ENCODE results near the gene PROS1.

The PROS1 gene

DNA sequence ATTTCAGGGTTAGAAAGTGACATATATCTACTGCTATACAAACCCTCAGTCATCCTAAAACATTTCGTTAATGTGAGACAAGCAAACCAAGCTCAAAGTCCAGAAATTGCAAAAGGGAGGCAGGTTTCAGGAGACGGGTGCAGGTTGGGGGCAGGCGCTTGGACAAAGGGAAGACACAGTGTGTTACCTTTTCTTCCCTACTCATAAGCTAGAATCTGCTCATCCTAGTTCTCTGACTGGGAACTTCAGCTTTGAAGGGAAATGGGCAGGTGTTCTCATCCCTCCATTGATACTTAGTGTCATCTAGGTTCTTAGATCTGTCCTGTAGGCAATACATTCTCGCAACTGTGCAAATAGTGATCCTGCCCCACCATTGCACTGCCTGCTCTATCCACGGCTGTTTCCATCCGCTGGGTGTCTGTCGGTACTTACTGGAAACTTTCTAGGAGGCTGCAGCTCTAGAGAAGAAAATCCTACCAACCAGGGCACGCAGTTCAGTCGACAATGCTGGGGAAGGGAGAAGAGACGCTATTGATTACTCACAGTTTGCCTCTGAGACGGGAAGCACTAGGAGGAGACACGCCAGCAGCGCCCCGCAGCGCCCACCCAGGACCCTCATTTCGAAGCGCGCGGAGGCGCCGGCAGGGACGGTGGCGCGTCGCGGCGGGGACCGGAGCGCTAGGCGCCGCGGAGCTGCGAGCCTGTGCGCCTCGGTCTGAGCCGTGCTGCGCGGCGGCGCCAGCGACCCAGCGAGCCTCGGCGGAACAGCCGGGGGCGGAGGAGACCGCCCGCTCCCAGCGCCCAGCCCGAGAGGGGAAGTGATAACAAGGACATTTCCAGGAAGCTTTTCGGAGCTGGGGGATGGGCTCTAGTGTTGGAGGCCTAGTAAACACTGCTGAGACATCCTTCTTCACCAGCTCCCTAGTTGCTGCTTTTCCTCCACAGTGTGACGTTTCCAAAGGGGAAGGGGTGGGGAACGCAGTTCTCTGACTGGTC lies at the start of gene PROS1:
PROS1 (minus strand) TSS at position 766 of the 996 bp plus-strand sequence; CDS start at position 619, 147 bp downstream.
- Mint-ChIP-seq H3K4me1 (ENCODE audit: low read depth) (peaks cover 11% of the 10 kb centered on the region), H3K36me3 (no peaks in the 10 kb centered on the region), H3K27me3 (peaks cover 6% of the 10 kb centered on the region), H3K4me3 (peak within 1 kb of the TSS; percentile 84), H3K9me3 (ENCODE audit: low read depth) (no peaks in the 10 kb centered on the region), H3K27ac (no peak within 1 kb of the TSS)

- Mint-ChIP-seq H3K36me3 (no peaks in the 10 kb centered on the region), H3K4me1 (ENCODE audit: low read depth) (no peaks in the 10 kb centered on the region)
Measured at GRCh38 chr3:94020293-94020692, 46.6 kb upstream of the PROS1 start.

DNA sequence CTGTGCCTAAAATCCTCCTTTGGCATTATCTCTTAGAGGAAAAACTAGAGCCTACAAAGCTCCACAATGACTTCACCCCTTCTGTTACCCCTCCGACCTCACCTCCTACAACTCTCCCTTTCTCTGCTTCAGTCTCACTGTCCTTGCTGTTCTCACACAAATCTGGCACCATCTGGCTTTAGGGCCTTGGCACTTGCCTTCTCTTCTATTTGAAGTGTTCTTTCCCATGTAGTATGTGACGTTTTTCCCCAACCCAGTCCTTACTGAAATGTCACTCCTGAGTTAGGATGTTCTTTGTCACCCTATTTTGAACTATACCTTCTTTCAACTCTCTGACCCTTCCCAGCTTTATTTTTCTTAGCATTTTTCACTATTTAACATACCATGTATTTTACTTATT lies 46.0 kb upstream of the PROS1 start:
- Mint-ChIP-seq H3K4me3 (no peak overlapping the region), H3K36me3 (peaks cover 5% of the 10 kb centered on the region), H3K9me3 (ENCODE audit: low read depth) (no peaks in the 10 kb centered on the region), H3K4me1 (ENCODE audit: low read depth) (peaks cover 6% of the 10 kb centered on the region), H3K27me3 (no peaks in the 10 kb centered on the region), H3K27ac (no peak overlapping the region)

More at GRCh38 chr3:94020293-94020692, 46.6 kb upstream of the PROS1 start:
- Mint-ChIP-seq H3K4me3 (no peak overlapping the region), H3K27me3 (no peaks in the 10 kb centered on the region), H3K9me3 (ENCODE audit: low read depth) (no peaks in the 10 kb centered on the region), H3K27ac (no peak overlapping the region)

DNA sequence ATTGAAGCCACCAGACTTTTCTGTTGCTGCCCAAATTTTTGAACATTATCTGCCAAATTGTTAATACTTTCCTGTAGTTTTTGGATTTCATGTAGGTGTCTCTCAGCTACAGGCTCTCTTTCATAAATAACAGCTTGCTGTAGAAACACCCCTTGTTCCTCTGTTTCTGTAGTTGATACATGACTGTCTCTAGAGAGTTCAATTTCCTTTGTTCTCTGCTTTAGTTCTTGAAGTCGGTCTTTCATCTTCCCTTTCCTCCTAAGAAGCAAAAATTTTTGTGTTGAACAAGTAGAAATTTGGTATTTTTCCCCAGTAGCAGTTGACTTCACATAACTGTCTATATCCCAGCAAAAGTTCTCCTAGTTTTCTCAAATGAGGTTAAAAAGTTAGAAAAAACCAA lies 41.3 kb upstream of the PROS1 start:
- Mint-ChIP-seq H3K27ac (no peak overlapping the region), H3K4me1 (ENCODE audit: low read depth) (peaks cover 28% of the 10 kb centered on the region), H3K4me3 (no peak overlapping the region), H3K9me3 (ENCODE audit: low read depth) (no peaks in the 10 kb centered on the region), H3K36me3 (peaks cover 11% of the 10 kb centered on the region), H3K27me3 (no peaks in the 10 kb centered on the region)

- Mint-ChIP-seq H3K9me3 (ENCODE audit: low read depth) (no peaks in the 10 kb centered on the region), H3K27ac (peak overlapping the region; percentile 47), H3K36me3 (peaks cover 14% of the 10 kb centered on the region), H3K4me1 (ENCODE audit: low read depth) (peaks cover 28% of the 10 kb centered on the region), H3K27me3 (no peaks in the 10 kb centered on the region), H3K4me3 (peak overlapping the region; percentile 4)
Measured at GRCh38 chr3:94012185-94012584, 38.5 kb upstream of the PROS1 start.

DNA sequence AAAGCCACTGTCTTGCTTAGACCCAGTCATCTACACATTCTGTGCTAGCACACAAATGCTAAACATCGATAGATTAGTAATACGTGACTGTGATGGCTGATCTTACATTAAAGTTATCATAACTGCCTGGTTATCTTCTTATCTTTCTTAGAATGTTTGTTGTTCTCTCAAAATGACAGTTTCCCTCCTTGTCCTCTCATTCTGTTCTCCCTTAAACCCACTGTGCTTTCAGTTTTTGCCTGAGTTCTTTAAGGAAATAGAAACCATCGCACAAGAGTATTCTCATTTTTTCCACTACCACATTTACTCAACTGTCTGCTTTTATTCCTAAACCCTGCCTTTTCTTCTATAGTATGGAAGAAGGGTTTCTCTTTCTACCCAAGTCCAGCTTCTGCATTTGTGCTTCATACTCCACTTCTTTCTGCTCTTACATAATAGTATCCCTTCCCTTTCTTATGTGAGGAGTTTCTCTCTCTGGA lies 37.6 kb upstream of the PROS1 start:
- H3K4me1 Mint-ChIP-seq (ENCODE audit: low read depth) = peaks cover 28% of the 10 kb centered on the region
- H3K4me3 Mint-ChIP-seq = no peak overlapping the region
- no peaks in the 10 kb centered on the region for H3K9me3 Mint-ChIP-seq (ENCODE audit: low read depth)
- H3K27me3 Mint-ChIP-seq = no peaks in the 10 kb centered on the region
- H3K27ac Mint-ChIP-seq = peak overlapping the region; percentile 47
- H3K36me3 Mint-ChIP-seq = peaks cover 14% of the 10 kb centered on the region

- peaks cover 21% of the 10 kb centered on the region for H3K4me1 Mint-ChIP-seq (ENCODE audit: low read depth)
- peak overlapping the region; percentile 3 for H3K27ac Mint-ChIP-seq
- no peaks in the 10 kb centered on the region for H3K27me3 Mint-ChIP-seq
- H3K36me3 Mint-ChIP-seq = peaks cover 9% of the 10 kb centered on the region
- H3K4me3 Mint-ChIP-seq = no peak overlapping the region
- no peaks in the 10 kb centered on the region for H3K9me3 Mint-ChIP-seq (ENCODE audit: low read depth)
Measured at GRCh38 chr3:94009608-94010007, 35.9 kb upstream of the PROS1 start.

- Mint-ChIP-seq H3K36me3 (peaks cover 8% of the 10 kb centered on the region), H3K9me3 (ENCODE audit: low read depth) (no peaks in the 10 kb centered on the region), H3K4me3 (no peak overlapping the region), H3K27ac (no peak overlapping the region), H3K4me1 (ENCODE audit: low read depth) (peaks cover 21% of the 10 kb centered on the region), H3K27me3 (no peaks in the 10 kb centered on the region)
Measured at GRCh38 chr3:94008253-94008652, 34.6 kb upstream of the PROS1 start.

- Mint-ChIP-seq H3K4me3 (peak overlapping the region; percentile 80), H3K36me3 (peaks cover 4% of the 10 kb centered on the region), H3K4me1 (ENCODE audit: low read depth) (peaks cover 2% of the 10 kb centered on the region), H3K27me3 (no peaks in the 10 kb centered on the region), H3K9me3 (ENCODE audit: low read depth) (no peaks in the 10 kb centered on the region), H3K27ac (no peak overlapping the region)
Measured at GRCh38 chr3:94004301-94004910, 30.7 kb upstream of the PROS1 start.

- H3K4me1 Mint-ChIP-seq (ENCODE audit: low read depth) = peaks cover 2% of the 10 kb centered on the region
- H3K9me3 Mint-ChIP-seq (ENCODE audit: low read depth) = no peaks in the 10 kb centered on the region
- no peak overlapping the region for H3K27ac Mint-ChIP-seq
Measured at GRCh38 chr3:94001827-94002495, 28.3 kb upstream of the PROS1 start.

DNA sequence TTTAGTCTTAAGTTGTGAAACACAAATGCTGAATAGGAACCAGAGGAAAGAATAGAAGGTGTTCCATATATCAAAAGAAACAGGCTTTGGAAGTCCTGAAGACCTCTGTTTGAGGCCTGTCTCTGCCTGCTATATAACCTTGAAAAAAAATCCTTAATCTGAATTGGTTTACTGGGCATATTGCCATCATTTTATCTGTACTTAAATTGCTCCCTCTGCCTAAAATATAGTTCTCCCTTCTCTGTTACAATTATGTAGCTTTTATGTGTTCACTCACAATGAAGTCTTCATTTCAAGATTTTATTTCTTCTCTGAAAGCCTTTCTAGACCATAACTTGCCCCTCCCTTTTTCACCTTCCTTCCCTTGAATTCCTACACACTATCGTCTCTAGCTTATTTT lies 27.5 kb upstream of the PROS1 start:
- Mint-ChIP-seq H3K9me3 (ENCODE audit: low read depth) (no peaks in the 10 kb centered on the region), H3K36me3 (no peaks in the 10 kb centered on the region), H3K27ac (no peak overlapping the region), H3K27me3 (no peaks in the 10 kb centered on the region), H3K4me3 (no peak overlapping the region), H3K4me1 (ENCODE audit: low read depth) (peaks cover 2% of the 10 kb centered on the region)

More at GRCh38 chr3:94001827-94002495, 28.3 kb upstream of the PROS1 start:
- Mint-ChIP-seq H3K27me3 (no peaks in the 10 kb centered on the region), H3K36me3 (no peaks in the 10 kb centered on the region), H3K4me3 (no peak overlapping the region)

DNA sequence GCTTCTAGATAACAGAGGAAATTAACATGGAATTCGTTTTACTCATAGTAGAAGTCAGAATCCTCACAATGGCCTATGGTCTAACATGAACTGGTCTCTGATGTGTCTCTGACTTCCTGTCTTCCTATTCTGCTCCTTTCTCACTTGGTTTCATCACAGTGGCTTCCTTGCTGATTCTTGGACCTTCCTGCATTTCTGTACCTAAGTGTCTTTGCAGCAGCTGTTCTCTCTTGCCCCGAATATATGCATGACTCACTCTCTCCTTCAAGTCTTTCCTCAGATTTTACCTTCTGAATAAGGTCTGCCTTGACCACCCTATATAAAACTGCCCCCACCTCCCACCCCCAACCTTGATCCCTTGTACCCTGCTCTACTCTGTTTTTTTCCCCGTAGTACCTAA lies 20.4 kb upstream of the PROS1 start:
- no peak overlapping the region for H3K4me3 Mint-ChIP-seq
- H3K9me3 Mint-ChIP-seq (ENCODE audit: low read depth) = no peaks in the 10 kb centered on the region
- H3K36me3 Mint-ChIP-seq = no peaks in the 10 kb centered on the region
- no peak overlapping the region for H3K27ac Mint-ChIP-seq
- H3K4me1 Mint-ChIP-seq (ENCODE audit: low read depth) = peaks cover 2% of the 10 kb centered on the region
- H3K27me3 Mint-ChIP-seq = no peaks in the 10 kb centered on the region

DNA sequence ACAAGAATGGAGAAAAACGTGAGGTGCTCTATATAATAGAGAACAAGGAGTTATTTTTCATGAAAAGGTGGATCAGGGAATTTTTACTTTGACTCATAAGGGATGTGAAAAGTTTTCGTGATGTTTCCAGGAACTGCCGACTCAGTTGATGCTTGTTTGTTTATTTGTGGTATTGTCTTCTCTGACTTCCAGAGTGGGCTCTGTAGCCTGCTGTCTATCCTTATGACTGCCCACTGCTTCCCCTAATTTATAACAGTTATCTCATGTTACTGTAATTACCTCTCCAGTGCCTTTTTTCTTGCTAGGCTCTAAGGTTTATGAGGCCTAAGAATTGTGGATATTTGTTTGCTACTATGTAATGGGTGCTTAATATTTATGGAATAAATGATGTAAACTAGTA lies 18.5 kb upstream of the PROS1 start:
- Mint-ChIP-seq H3K4me1 (ENCODE audit: low read depth) (peaks cover 2% of the 10 kb centered on the region), H3K36me3 (no peaks in the 10 kb centered on the region), H3K4me3 (no peak overlapping the region), H3K9me3 (ENCODE audit: low read depth) (no peaks in the 10 kb centered on the region), H3K27me3 (no peaks in the 10 kb centered on the region), H3K27ac (no peak overlapping the region)

DNA sequence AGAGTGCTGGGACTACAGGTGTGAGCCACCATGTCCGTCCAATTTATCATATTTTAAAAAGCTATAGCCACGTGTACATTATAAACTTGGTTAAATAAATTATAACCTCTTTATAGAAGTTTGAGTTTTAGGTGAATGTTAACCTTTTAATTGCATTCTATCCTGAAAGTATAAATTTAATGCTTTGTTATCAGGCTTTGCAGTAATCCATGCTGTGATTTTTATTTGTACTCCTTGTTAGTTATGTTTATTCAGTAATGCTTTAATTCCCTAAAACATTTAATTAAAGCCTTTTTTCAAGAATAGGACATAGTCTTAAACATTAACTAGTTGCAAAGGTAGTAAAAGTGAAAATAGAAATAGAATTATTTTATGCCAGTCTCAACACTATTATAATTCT lies 17.9 kb upstream of the PROS1 start:
- H3K9me3 Mint-ChIP-seq (ENCODE audit: low read depth) = no peaks in the 10 kb centered on the region
- no peaks in the 10 kb centered on the region for H3K36me3 Mint-ChIP-seq
- no peaks in the 10 kb centered on the region for H3K27me3 Mint-ChIP-seq
- H3K4me1 Mint-ChIP-seq (ENCODE audit: low read depth) = peaks cover 2% of the 10 kb centered on the region
- H3K4me3 Mint-ChIP-seq = no peak overlapping the region
- H3K27ac Mint-ChIP-seq = no peak overlapping the region

GRCh38 chr3:93989241-93989640 lies 15.5 kb upstream of the PROS1 start:
- no peak overlapping the region for H3K4me3 Mint-ChIP-seq
- H3K27ac Mint-ChIP-seq = no peak overlapping the region
- H3K27me3 Mint-ChIP-seq = no peaks in the 10 kb centered on the region
- no peaks in the 10 kb centered on the region for H3K36me3 Mint-ChIP-seq
- peaks cover 2% of the 10 kb centered on the region for H3K4me1 Mint-ChIP-seq (ENCODE audit: low read depth)
- H3K9me3 Mint-ChIP-seq (ENCODE audit: low read depth) = no peaks in the 10 kb centered on the region

Data from activated naive CD8-positive, alpha-beta T cell (primary cell).